CD4-positive, CD25-positive, alpha-beta regulatory T cell (primary cell): ENCODE results near the gene NDC1. TPM values are rescaled to one million over a fixed set of nuclear protein-coding genes. Genes with fewer than 3 reads are reported as not detected.

Experiments
- polyA plus RNA-seq, 4 donors: library from polyadenylated mRNA; unstranded; fragments of 300-500 nt; fragmentation: Illumina TruSeq; gene quantifications; one replicate each; pipeline ENCODE4 v1.2.3, GENCODE V29; 2021
- total RNA-seq: library from RNA; stranded (reverse); gene quantifications from one replicate; pipeline ENCODE4 v1.2.3, GENCODE V29; 2022

Gene NDC1
- total and polyA plus RNA-seq, 5 donors from 2014 or later, result 3.3 to 6.4 (median 4.8) TPM

Other genes with a start within 250 kb of the NDC1 start
- not detected for gene GLIS1, start 99.1 kb downstream of the NDC1 start, total RNA-seq
- gene GLIS1, start 99.1 kb downstream of the NDC1 start, polyA plus RNA-seq, result not detected
- 16.0 TPM for gene YIPF1, start 51.5 kb upstream of the NDC1 start, total RNA-seq
- gene YIPF1, start 51.5 kb upstream of the NDC1 start, polyA plus RNA-seq, result 10 to 100 TPM; 35.8 to 51.4 (median 38.8) TPM
- not detected for gene DIO1, start 55.9 kb upstream of the NDC1 start, total RNA-seq
- under 1 TPM in 1 of 4 donors, not detected in 3; 0.09 TPM for gene DIO1, start 55.9 kb upstream of the NDC1 start, polyA plus RNA-seq
- 23.0 TPM for gene IFT25, start 107.4 kb upstream of the NDC1 start, total RNA-seq
- 10 to 100 TPM; 57.6 to 74.7 (median 66.6) TPM for gene IFT25, start 107.4 kb upstream of the NDC1 start, polyA plus RNA-seq
- 6.9 TPM for gene LRRC42, start 108.1 kb upstream of the NDC1 start, total RNA-seq
- gene LRRC42, start 108.1 kb upstream of the NDC1 start, polyA plus RNA-seq, result 10 to 100 TPM in 1 of 4 donors, 1 to 10 TPM in 3; 7.3 to 11.9 (median 8.4) TPM
- gene LDLRAD1, start 179.9 kb upstream of the NDC1 start, total RNA-seq, result not detected
- not detected for gene LDLRAD1, start 179.9 kb upstream of the NDC1 start, polyA plus RNA-seq
- 180 TPM for gene TMEM59, start 214.9 kb upstream of the NDC1 start, total RNA-seq
- 100 to 1,000 TPM; 605 to 863 (median 688) TPM for gene TMEM59, start 214.9 kb upstream of the NDC1 start, polyA plus RNA-seq
- gene TCEANC2, start 215.3 kb upstream of the NDC1 start, total RNA-seq, result 8.4 TPM
- 1 to 10 TPM; 3.6 to 6.9 (median 6.2) TPM for gene TCEANC2, start 215.3 kb upstream of the NDC1 start, polyA plus RNA-seq